ENCODE measurements around the gene CXCR1. TPM values are rescaled to one million over a fixed set of nuclear protein-coding genes. Genes with fewer than 3 reads are reported as not detected.

Gene CXCR1
- total and polyA plus RNA-seq, 12 donors = 0.07 to 0.68 (median 0.17) TPM; not detected in 3

DNA sequence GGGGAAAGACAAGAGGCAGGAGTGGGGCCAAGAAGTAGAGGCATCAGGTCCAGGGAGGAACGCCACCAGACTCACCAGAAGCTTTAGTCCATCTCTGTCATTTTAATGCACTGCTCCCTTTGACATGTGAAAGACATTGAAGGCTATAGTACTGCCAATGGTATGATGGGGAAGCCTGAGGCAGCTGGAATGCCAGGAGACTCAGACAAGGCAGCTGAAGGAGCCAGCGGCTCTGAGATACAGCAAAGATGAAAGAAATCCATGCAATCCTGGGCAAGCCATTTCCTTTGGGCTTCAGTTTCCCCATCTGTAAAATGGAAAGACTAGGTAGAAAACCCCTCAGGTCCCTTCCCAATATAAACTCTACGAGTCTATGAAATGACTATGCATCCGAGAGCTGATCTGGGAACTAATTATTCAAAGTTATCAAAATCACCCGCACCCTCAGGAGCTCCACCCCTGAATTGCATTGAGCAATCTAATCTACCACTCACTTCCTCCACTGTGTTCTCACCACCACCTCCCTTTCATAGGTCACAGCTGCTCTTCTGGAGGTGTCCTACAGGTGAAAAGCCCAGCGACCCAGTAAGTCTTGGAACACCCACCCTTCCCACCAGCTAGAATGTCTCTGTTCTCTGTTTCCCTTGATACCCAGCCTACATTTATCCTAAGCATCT, 37.8 kb downstream of the CXCR1 start:
- no peaks in the 10 kb centered on the region for H3K4me1 ChIP-seq (replicated peaks in 1 of 2)
- no peaks in the 10 kb centered on the region for H3K9me3 ChIP-seq (replicated peaks in 1 of 3)
- H3K27me3 ChIP-seq = no peaks in the 10 kb centered on the region
- no peak for DNase-seq
- 79 to 87% (median 82%) methylated on average over 6 of the region's 6 CpGs for WGBS, 4 donors
- no peak overlapping the region for H3K4me3 ChIP-seq
- no peak overlapping the region for H3K27ac ChIP-seq
- TF ChIP-seq, protein P1, sequence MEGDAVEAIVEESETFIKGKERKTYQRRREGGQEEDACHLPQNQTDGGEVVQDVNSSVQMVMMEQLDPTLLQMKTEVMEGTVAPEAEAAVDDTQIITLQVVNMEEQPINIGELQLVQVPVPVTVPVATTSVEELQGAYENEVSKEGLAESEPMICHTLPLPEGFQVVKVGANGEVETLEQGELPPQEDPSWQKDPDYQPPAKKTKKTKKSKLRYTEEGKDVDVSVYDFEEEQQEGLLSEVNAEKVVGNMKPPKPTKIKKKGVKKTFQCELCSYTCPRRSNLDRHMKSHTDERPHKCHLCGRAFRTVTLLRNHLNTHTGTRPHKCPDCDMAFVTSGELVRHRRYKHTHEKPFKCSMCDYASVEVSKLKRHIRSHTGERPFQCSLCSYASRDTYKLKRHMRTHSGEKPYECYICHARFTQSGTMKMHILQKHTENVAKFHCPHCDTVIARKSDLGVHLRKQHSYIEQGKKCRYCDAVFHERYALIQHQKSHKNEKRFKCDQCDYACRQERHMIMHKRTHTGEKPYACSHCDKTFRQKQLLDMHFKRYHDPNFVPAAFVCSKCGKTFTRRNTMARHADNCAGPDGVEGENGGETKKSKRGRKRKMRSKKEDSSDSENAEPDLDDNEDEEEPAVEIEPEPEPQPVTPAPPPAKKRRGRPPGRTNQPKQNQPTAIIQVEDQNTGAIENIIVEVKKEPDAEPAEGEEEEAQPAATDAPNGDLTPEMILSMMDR (IDR thresholded peaks at IDR 0.05) = no peak
- no peak for TF ChIP-seq POLR2A (IDR thresholded peaks at IDR 0.05)
- no peaks in the 10 kb centered on the region for H3K36me3 ChIP-seq (replicated peaks in 1 of 2)
- intact Hi-C loops (cut with DNase I) = no loop called here

DNA sequence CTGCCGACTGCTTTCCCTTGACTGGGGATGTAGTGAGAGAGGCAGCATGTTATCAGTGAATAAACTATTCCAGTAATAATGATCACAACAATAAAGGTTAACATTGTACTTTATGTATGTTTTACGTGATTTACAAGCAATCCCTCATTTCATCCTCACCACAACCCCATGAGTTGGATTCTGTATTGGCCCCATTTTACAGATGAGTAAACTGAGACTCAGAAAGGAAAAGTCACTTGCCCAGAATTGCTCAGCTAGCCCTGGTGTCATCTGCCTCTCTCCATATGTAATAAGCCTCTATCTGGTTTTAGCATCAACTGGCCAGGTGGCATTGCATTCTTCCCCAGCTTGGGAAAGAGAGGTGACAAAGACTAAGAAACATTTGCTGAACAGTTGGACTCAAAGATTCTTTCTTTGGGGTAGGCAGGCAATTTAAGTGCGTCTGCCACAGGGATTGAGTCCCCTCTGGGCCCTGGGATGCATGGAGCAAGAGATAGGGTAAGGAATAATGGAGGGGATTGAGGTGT, 38.8 kb downstream of the CXCR1 start:
- H3K9me3 ChIP-seq (replicated peaks in 1 of 3) = no peaks in the 10 kb centered on the region
- WGBS, 4 donors = 53 to 74% (median 65%) methylated on average over 3 of the region's 3 CpGs
- no peaks in the 10 kb centered on the region for H3K36me3 ChIP-seq (replicated peaks in 1 of 2)
- H3K27ac ChIP-seq = no peak overlapping the region
- TF ChIP-seq POLR2A (IDR thresholded peaks at IDR 0.05) = no peak
- TF ChIP-seq, protein P1 (IDR thresholded peaks at IDR 0.05) = no peak
- DNase-seq = no peak
- intact Hi-C loops (cut with DNase I) = no loop called here
- H3K4me1 ChIP-seq (replicated peaks in 1 of 2) = no peaks in the 10 kb centered on the region
- H3K27me3 ChIP-seq = no peaks in the 10 kb centered on the region
- no peak overlapping the region for H3K4me3 ChIP-seq

DNA sequence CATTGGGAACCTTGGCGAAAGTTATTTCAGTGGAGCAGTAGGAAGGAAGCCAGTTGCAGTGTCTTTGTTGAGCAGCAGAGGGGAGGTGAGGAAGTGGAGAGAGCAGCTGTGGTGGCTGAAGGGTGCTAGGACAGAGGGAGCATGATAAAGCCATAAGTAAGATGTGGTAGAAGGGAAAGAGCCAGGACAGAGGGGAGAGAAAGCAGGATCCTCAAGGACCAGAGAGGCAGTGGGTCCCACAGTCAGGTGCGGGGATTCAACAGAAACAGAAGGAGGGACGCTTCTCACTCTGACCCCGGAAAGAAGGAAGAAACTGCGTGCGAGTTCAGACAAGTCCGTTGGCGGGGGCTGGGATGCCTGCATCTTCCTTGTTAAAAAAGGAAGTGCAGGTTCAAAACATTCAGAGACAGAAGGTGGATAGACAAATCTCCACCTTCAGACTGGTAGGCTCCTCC, 41.1 kb downstream of the CXCR1 start, which contains the start of gene CXCR2:
Gene CXCR2, plus strand, starts transcription at position 403 of the 455 bp plus-strand sequence. CDS start 8,774 bp downstream, outside the sequence.
- Histone ChIP-seq H3K27me3 (no peaks in the 10 kb centered on the region), H3K27ac (no peak within 1 kb of the TSS), H3K4me3 (no peak within 1 kb of the TSS), H3K36me3 (replicated peaks in 1 of 2) (no peaks in the 10 kb centered on the region), H3K9me3 (replicated peaks in 1 of 3) (peaks cover 0 to 3% (median 0%) of the 10 kb centered on the region in 3 donors), H3K4me1 (replicated peaks in 1 of 2) (no peaks in the 10 kb centered on the region)
- DNase-seq = peak in 1 of 7 donors; percentile 51
- TF ChIP-seq POLR2A (IDR thresholded peaks at IDR 0.05) = no peak
- TF ChIP-seq, protein P1 (IDR thresholded peaks at IDR 0.05) = peak in 1 of 6 experiments; percentile 17
- intact Hi-C loops (cut with DNase I) = no loop called here
- WGBS, 4 donors = 55 to 74% (median 65%) methylated on average over 8 of the region's 8 CpGs

DNA sequence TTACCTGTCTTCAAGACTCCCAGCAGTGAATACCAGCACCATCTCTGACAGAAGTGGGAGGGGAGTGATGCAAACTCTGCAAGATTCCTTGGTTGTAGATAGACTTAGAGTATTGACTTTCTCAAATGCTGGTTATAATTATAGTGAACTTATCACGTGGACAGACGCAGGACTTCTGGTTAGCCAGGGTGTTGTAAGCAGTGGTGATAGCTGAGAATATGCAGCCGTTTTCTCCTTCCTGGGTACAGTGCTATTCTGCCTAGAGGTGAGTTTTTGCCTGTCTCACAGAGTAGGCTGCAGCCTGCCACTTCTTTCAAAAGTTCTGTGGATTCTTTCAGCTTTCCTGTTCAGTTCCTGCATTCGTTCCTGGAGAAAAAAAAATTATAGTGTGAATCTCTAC, 41.7 kb downstream of the CXCR1 start:
- Histone ChIP-seq H3K4me3 (no peak overlapping the region), H3K9me3 (replicated peaks in 1 of 3) (peaks cover 0 to 3% (median 0%) of the 10 kb centered on the region in 3 donors), H3K36me3 (replicated peaks in 1 of 2) (no peaks in the 10 kb centered on the region), H3K27ac (no peak overlapping the region), H3K27me3 (no peaks in the 10 kb centered on the region), H3K4me1 (replicated peaks in 1 of 2) (no peaks in the 10 kb centered on the region)
- 48 to 59% (median 55%) methylated on average over 4 of the region's 4 CpGs for WGBS, 4 donors
- intact Hi-C loops (cut with DNase I) = no loop called here
- DNase-seq = no peak
- TF ChIP-seq POLR2A (IDR thresholded peaks at IDR 0.05) = no peak
- TF ChIP-seq, protein P1 (IDR thresholded peaks at IDR 0.05) = no peak

Data from adrenal gland (tissue), 12 donors.